Transverse colon (tissue), 3 donors: ENCODE results near the gene KCNIP3.

ENCODE experiments used
- CTCF ChIP-seq, 5 experiments: fragments of 200-600 bp in 3 of 5; fragments of 450-650 bp in 2 of 5; sonication (generic) in 3 of 5; IDR thresholded peaks; 1 replicate in 2 of 5; 2 replicates in 3 of 5; pipeline ENCODE4 v1.5.1; 2016 to 2017; ENCODE audit warnings: antibody characterized with exemption in 5 of 5, inconsistent platforms in 3 of 5, mild to moderate bottlenecking in 2 of 5, moderate library complexity in 1 of 5
- POLR2A ChIP-seq: fragments of 450-650 bp; IDR thresholded peaks from one replicate; pipeline ENCODE4 v1.6.1; 2016; ENCODE audit warnings: antibody characterized with exemption, mild to moderate bottlenecking, moderate library complexity

- TF ChIP-seq CTCF (IDR thresholded peaks at IDR 0.05) (no peak), POLR2A (no peak)
These were observed 94.6 kb downstream of the KCNIP3 start for GRCh38 chr2:95391641-95392310.
